OCI-LY1 (cell line): Measurements from ENCODE around the gene ARHGAP9.

Experiments used
- CTCF ChIP-seq: fragments of 200-600 bp; sonication (generic), shearing (Covaris generic); IDR thresholded peaks from 2 replicates; pipeline ENCODE4 v1.5.1; 2017; ENCODE audit warnings: mild to moderate bottlenecking, antibody characterized with exemption, low read length, moderate library complexity, mixed read lengths
- EZH2 ChIP-seq: fragments of 200-600 bp; sonication (generic), shearing (Covaris generic); IDR thresholded peaks from 2 replicates; pipeline ENCODE4 v1.8.0; 2017; ENCODE audit warnings: borderline replicate concordance, mixed run types, mild to moderate bottlenecking, antibody characterized with exemption, low read length, moderate library complexity, mixed read lengths

- TF ChIP-seq CTCF (no peak), EZH2 (no peak)
These were observed 22.8 kb downstream of the ARHGAP9 start for GRCh38 chr12:57456737-57457490.
